Body of pancreas (tissue), 4 donors: ENCODE measurements around the gene SLAMF6.

Source experiments
- POLR2A ChIP-seq, 3 donors: fragments of 450-650 bp; IDR thresholded peaks; one replicate each; pipeline ENCODE4 v1.6.1; 2016; ENCODE audit warnings: antibody characterized with exemption in 3 of 3, mild to moderate bottlenecking in 2 of 3
- TF ChIP-seq, protein P1 (sequence below), 7 experiments: fragments of 450-650 bp in 4 of 7; fragments of 200-600 bp in 3 of 7; sonication (generic) in 3 of 7; IDR thresholded peaks; one replicate each; pipeline ENCODE4 v1.5.1; 2016 to 2019; ENCODE audit warnings: antibody characterized with exemption in 7 of 7

DNA sequence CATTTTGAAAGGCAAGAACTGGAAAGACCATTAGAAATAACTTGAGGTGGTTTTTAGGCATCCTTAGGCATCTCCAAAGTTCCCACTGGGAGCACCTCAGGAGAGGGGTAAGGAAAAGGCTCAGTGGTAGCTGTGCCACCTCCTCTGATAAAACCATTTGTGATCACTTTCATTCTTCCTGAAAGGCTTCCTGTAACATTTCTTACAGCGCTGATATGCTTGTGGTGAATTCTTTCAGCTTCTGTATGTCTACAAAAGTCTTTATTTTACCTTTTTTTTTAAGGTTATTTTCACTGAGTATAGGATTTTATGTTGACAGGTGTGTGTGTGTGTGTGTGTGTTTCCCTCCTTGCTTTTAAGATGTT lies 67.9 kb downstream of the SLAMF6 start:
- TF ChIP-seq, protein P1, sequence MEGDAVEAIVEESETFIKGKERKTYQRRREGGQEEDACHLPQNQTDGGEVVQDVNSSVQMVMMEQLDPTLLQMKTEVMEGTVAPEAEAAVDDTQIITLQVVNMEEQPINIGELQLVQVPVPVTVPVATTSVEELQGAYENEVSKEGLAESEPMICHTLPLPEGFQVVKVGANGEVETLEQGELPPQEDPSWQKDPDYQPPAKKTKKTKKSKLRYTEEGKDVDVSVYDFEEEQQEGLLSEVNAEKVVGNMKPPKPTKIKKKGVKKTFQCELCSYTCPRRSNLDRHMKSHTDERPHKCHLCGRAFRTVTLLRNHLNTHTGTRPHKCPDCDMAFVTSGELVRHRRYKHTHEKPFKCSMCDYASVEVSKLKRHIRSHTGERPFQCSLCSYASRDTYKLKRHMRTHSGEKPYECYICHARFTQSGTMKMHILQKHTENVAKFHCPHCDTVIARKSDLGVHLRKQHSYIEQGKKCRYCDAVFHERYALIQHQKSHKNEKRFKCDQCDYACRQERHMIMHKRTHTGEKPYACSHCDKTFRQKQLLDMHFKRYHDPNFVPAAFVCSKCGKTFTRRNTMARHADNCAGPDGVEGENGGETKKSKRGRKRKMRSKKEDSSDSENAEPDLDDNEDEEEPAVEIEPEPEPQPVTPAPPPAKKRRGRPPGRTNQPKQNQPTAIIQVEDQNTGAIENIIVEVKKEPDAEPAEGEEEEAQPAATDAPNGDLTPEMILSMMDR (IDR thresholded peaks at IDR 0.05), result no peak
- TF ChIP-seq POLR2A (IDR thresholded peaks at IDR 0.05), result no peak
